SU-DHL-6 (cell line): ENCODE data around the gene SCN3B.

Experiments
- EZH2phosphoT487 ChIP-seq: fragments of 200-600 bp; sonication (generic), shearing (Covaris generic); conservative IDR thresholded peaks from 2 replicates; pipeline ENCODE4 v1.6.1; 2018; ENCODE audit warnings: mild to moderate bottlenecking, antibody characterized with exemption, low read length, moderate library complexity, mixed read lengths
- TF ChIP-seq, protein P1 (sequence below): fragments of 200-600 bp; sonication (generic); IDR thresholded peaks from one replicate; pipeline ENCODE4 v1.5.1; 2017; ENCODE audit warnings: antibody characterized with exemption, mild to moderate bottlenecking, low read length, moderate library complexity; ENCODE audit not compliant: insufficient read depth, poor library complexity, severe bottlenecking

DNA sequence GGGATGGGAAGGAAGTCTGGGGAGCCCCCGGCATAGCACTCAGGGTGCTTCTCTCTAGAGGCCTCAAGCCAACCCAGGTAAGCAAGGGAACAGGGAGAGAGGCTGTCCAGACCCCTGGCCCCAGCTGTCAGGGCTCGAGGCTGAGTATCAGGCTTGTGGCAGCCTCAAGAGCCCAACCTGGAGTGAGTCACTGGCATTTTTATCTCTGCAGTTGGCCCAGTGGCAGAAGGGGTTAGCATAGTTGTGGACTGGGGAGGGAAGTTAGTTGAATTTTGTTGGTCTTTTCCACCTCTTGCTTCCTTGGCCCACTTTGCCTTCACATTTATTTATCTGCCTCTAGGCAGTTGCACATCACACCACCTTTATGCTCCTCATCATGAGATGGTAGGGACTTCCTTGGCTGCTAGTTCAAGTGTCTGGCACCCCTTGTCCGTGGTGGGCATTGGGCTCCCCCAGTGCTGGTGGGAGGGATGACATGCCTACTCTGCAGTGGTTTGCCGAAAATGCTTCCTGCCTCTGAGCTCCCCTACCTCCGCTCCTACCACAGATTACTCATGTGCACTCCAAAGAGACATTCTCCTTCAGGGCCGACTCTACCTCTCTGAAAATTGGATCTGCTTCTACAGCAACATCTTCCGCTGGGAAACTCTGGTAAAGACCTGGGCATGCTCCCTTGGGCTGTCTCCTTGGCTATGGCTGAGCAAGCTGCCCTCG is 60.1 kb downstream of the SCN3B start:
- TF ChIP-seq, protein P1, sequence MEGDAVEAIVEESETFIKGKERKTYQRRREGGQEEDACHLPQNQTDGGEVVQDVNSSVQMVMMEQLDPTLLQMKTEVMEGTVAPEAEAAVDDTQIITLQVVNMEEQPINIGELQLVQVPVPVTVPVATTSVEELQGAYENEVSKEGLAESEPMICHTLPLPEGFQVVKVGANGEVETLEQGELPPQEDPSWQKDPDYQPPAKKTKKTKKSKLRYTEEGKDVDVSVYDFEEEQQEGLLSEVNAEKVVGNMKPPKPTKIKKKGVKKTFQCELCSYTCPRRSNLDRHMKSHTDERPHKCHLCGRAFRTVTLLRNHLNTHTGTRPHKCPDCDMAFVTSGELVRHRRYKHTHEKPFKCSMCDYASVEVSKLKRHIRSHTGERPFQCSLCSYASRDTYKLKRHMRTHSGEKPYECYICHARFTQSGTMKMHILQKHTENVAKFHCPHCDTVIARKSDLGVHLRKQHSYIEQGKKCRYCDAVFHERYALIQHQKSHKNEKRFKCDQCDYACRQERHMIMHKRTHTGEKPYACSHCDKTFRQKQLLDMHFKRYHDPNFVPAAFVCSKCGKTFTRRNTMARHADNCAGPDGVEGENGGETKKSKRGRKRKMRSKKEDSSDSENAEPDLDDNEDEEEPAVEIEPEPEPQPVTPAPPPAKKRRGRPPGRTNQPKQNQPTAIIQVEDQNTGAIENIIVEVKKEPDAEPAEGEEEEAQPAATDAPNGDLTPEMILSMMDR = no peak
- TF ChIP-seq EZH2phosphoT487 = no peak
